Measurements from ENCODE around the gene YRDC.

DNA sequence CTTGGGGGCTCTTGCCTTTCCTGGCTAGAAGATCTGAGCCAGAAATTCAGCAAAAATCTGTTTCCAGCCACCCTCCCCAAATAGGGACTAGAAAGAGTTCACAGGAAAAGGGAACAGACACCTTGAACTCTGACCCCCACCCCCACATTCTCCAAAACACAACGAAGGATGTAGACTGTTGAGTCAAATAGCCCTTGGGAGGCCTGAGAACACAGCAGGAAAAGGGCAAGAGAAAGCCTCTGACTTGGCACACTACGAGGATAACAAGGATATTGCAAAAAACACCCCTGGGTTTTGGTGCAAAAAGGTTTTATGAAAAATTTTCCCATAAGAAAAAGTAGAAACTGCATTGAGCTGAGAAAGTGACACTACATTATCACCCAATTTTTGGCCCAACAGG, 1.9 kb upstream of the YRDC start:
- TF ChIP-seq POLR2A (IDR thresholded peaks at IDR 0.05), result no peak
- TF ChIP-seq, protein P1, sequence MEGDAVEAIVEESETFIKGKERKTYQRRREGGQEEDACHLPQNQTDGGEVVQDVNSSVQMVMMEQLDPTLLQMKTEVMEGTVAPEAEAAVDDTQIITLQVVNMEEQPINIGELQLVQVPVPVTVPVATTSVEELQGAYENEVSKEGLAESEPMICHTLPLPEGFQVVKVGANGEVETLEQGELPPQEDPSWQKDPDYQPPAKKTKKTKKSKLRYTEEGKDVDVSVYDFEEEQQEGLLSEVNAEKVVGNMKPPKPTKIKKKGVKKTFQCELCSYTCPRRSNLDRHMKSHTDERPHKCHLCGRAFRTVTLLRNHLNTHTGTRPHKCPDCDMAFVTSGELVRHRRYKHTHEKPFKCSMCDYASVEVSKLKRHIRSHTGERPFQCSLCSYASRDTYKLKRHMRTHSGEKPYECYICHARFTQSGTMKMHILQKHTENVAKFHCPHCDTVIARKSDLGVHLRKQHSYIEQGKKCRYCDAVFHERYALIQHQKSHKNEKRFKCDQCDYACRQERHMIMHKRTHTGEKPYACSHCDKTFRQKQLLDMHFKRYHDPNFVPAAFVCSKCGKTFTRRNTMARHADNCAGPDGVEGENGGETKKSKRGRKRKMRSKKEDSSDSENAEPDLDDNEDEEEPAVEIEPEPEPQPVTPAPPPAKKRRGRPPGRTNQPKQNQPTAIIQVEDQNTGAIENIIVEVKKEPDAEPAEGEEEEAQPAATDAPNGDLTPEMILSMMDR (IDR thresholded peaks at IDR 0.05 in 4 of 5, conservative IDR thresholded peaks at IDR 0.05 in 1 of 5), result no peak

All from gastrocnemius medialis (tissue), 4 donors.